NCI-H187 (cell line): ENCODE results near the gene FRMD1.

Experiments
- DNase-seq, 2 experiments: peaks; one replicate each; lab custom pipeline; 2025; lab: John Stamatoyannopoulos, UW

Gene FRMD1

GRCh38 chr6:168043193-168043847 is 35.7 kb downstream of the FRMD1 start:
- DNase-seq: no peak

- DNase-seq: no peak
Measured at GRCh38 chr6:168042426-168043192, 36.4 kb downstream of the FRMD1 start.

GRCh38 chr6:168041928-168042327 is 37.1 kb downstream of the FRMD1 start:
- DNase-seq: no peak

- DNase-seq: no peak
Measured at GRCh38 chr6:168040856-168041496, 38.0 kb downstream of the FRMD1 start.

GRCh38 chr6:168039849-168040248 is 39.2 kb downstream of the FRMD1 start:
- DNase-seq: no peak

- no peak for DNase-seq
Measured at GRCh38 chr6:168039301-168039700, 39.7 kb downstream of the FRMD1 start.

GRCh38 chr6:168038576-168039140 is 40.4 kb downstream of the FRMD1 start:
- no peak for DNase-seq

- DNase-seq: no peak
Measured at GRCh38 chr6:168037856-168038255, 41.2 kb downstream of the FRMD1 start.

GRCh38 chr6:168037242-168037641 is 41.8 kb downstream of the FRMD1 start:
- DNase-seq: no peak

GRCh38 chr6:168035661-168036545 is 43.1 kb downstream of the FRMD1 start:
- no peak for DNase-seq

- DNase-seq: no peak
Measured at GRCh38 chr6:168035098-168035660, 43.8 kb downstream of the FRMD1 start.

- DNase-seq: no peak
Measured at GRCh38 chr6:168034537-168034936, 44.5 kb downstream of the FRMD1 start.

GRCh38 chr6:168033791-168034190 is 45.2 kb downstream of the FRMD1 start:
- DNase-seq: no peak

GRCh38 chr6:168032005-168032760 is 46.8 kb downstream of the FRMD1 start:
- no peak for DNase-seq

GRCh38 chr6:168031411-168031971 is 47.5 kb downstream of the FRMD1 start:
- DNase-seq: no peak

- DNase-seq: no peak
Measured at GRCh38 chr6:168030908-168031307, 48.1 kb downstream of the FRMD1 start.

GRCh38 chr6:168030218-168030746 is 48.7 kb downstream of the FRMD1 start:
- no peak for DNase-seq

- no peak for DNase-seq
Measured at GRCh38 chr6:168029459-168030217, 49.4 kb downstream of the FRMD1 start.

- DNase-seq: no peak
Measured at GRCh38 chr6:168028181-168028580, 50.8 kb downstream of the FRMD1 start.
